Adrenal gland (tissue), 12 donors: Measurements from ENCODE around the gene KRT1. TPM values are rescaled to one million over a fixed set of nuclear protein-coding genes. Genes with fewer than 3 reads are reported as not detected.

Experiments used
- DNase-seq, 7 donors: peaks; one replicate each; pipeline ENCODE4 v3.0.0-alpha.2; 2019 to 2020
- H3K27ac ChIP-seq, 5 donors: fragments of 200-600 bp; sonication (generic) in 4 of 5; 1 replicate in 3 of 5; 2 replicates in 2 of 5; pipeline versions ENCODE4 v1.5.1 to v1.8.0; 2016 to 2020; ENCODE audit warnings: mild to moderate bottlenecking in 1 of 5
- H3K27me3 ChIP-seq: fragments of 200-600 bp; 2 replicates; pipeline ENCODE4 v1.8.0; 2021
- H3K36me3 ChIP-seq, 2 donors: fragments of 200-600 bp; replicated peaks in 1 of 2; 1 replicate in 1 of 2; 2 replicates in 1 of 2; pipeline versions ENCODE4 v1.5.1 to v1.8.0; 2018 to 2022
- H3K4me1 ChIP-seq, 2 donors: fragments of 200-600 bp; replicated peaks in 1 of 2; 1 replicate in 1 of 2; 2 replicates in 1 of 2; pipeline versions ENCODE4 v1.5.1 to v1.8.0; 2018 to 2021
- H3K4me3 ChIP-seq, 4 donors: fragments of 200-600 bp; sonication (generic) in 3 of 4; one replicate each; pipeline ENCODE4 v1.5.1; 2016 to 2018
- H3K9me3 ChIP-seq, 3 donors: fragments of 200-600 bp; sonication (generic) in 1 of 3; replicated peaks in 1 of 3; 1 replicate in 2 of 3; 2 replicates in 1 of 3; pipeline versions ENCODE4 v1.5.1 to v1.8.0; 2016 to 2021
- POLR2A ChIP-seq, 2 donors: fragments of 450-650 bp; IDR thresholded peaks; one replicate each; pipeline ENCODE4 v1.6.1; 2017; ENCODE audit warnings: antibody characterized with exemption in 2 of 2, mild to moderate bottlenecking in 2 of 2, moderate library complexity in 1 of 2
- WGBS, 4 donors: extraction: QIAGEN DNeasy Blood & Tissue Kit in 2 of 4; methylation state at CpG; one replicate each; pipeline versions ENCODE4 v1.1.5 to v1.1.7; 2013 to 2017; 5-methylcytosine and 5-hydroxymethylcytosine counted together
- intact Hi-C, 2 donors: fragments of 100-400 bp; cut with DNase I; formaldehyde crosslinking; loops; one replicate each; pipeline versions ENCODE4 v1.14.1 to v1.15.0; 2022 to 2023
- polyA plus RNA-seq, 3 donors: library from polyadenylated mRNA; stranded (reverse); fragments of 200-250 nt in 2 of 3; fragments of 350-450 nt in 1 of 3; fragmentation: Illumina TruSeq in 1 of 3; extraction: RNeasy Lipid Tissue Mini Kit (QIAGEN cat#74804) in 1 of 3; gene quantifications; one replicate each; pipeline ENCODE4 v1.2.3, GENCODE V29; 2013 to 2014
- total RNA-seq, 9 donors: library from RNA; depleted of rRNA in 4 of 9; stranded (reverse); fragments of >200 nt in 4 of 9; fragments of 120-200 nt in 1 of 9; fragmentation: NEBNext Ultra II Directional in 1 of 9; extraction: Animal tissue kit (Norgen Biotek cat#: 25700) in 1 of 9; gene quantifications; one replicate each; pipeline versions ENCODE4 v1.1.0 to v1.2.4, GENCODE V29; 2013 to 2023
- TF ChIP-seq, protein P1 (sequence below), 6 experiments: fragments of 450-650 bp in 4 of 6; fragments of 200-600 bp in 2 of 6; sonication (generic) in 1 of 6; IDR thresholded peaks; 1 replicate in 5 of 6; 2 replicates in 1 of 6; pipeline versions ENCODE4 v1.5.1 to v1.8.0; 2016 to 2021; ENCODE audit warnings: antibody characterized with exemption in 6 of 6, mild to moderate bottlenecking in 2 of 6, moderate library complexity in 1 of 6
- donor health status: healthy with polysubstance abuse.
- donor health status: Bipolar disorder and iron deficiency.
- donor health status: DM: yes; HTN: yes; CAD: no.
- donor health status: DM: no; HTN: no; CAD: no.
- donor health status: DM: no; HTN: no; CAD: no.
- donor health status: DM: yes; HTN: yes; CAD: no.

The KRT1 gene
- total and polyA plus RNA-seq, 12 donors: 0.08 to 0.67 TPM; not detected in 10

DNA sequence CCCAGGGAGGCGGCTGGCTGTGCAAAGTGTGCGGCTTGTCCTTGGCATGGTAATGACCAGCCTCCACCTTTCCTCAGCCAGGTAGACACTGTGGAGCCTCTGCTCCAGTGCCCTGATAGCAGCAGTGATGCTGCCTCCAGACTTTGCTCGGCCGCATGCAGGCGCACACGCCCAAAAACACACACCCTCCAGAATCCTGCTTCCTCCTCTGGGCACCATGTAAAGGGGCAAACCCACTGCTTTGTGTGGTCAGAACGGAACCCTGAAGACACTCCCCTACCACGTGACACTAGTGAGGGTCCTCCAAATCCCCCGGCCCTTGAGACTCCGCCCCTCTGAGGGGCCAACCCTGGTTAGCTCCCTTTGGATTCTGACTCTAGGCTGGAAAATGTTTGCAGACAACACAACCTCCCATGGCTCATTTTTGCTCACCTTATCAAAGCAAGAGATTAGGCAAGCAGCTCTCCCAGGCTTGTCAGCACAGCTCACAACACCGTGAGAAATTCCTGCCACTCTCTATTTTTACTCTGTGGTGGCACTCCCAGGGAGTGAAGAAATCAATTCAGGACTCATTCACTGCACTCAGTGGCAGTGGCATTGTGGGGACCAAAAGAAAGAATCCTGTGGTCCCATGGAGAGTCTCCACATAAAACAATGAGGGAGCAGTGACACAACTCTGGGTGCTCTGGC is 18.6 kb upstream of the KRT1 start:
- H3K4me3 ChIP-seq: no peak overlapping the region
- 32 to 65% (median 59%) methylated on average over 6 to 11 of the region's 11 CpGs for WGBS, 4 donors
- no peak for DNase-seq
- TF ChIP-seq, protein P1, sequence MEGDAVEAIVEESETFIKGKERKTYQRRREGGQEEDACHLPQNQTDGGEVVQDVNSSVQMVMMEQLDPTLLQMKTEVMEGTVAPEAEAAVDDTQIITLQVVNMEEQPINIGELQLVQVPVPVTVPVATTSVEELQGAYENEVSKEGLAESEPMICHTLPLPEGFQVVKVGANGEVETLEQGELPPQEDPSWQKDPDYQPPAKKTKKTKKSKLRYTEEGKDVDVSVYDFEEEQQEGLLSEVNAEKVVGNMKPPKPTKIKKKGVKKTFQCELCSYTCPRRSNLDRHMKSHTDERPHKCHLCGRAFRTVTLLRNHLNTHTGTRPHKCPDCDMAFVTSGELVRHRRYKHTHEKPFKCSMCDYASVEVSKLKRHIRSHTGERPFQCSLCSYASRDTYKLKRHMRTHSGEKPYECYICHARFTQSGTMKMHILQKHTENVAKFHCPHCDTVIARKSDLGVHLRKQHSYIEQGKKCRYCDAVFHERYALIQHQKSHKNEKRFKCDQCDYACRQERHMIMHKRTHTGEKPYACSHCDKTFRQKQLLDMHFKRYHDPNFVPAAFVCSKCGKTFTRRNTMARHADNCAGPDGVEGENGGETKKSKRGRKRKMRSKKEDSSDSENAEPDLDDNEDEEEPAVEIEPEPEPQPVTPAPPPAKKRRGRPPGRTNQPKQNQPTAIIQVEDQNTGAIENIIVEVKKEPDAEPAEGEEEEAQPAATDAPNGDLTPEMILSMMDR (IDR thresholded peaks at IDR 0.05): no peak
- TF ChIP-seq POLR2A (IDR thresholded peaks at IDR 0.05): no peak
- H3K4me1 ChIP-seq: no peaks in the 10 kb centered on the region
- H3K36me3 ChIP-seq: no peaks in the 10 kb centered on the region
- intact Hi-C loops: no loop called here
- H3K27me3 ChIP-seq: peaks cover 3% of the 10 kb centered on the region
- no peaks in the 10 kb centered on the region for H3K9me3 ChIP-seq
- no peak overlapping the region for H3K27ac ChIP-seq

DNA sequence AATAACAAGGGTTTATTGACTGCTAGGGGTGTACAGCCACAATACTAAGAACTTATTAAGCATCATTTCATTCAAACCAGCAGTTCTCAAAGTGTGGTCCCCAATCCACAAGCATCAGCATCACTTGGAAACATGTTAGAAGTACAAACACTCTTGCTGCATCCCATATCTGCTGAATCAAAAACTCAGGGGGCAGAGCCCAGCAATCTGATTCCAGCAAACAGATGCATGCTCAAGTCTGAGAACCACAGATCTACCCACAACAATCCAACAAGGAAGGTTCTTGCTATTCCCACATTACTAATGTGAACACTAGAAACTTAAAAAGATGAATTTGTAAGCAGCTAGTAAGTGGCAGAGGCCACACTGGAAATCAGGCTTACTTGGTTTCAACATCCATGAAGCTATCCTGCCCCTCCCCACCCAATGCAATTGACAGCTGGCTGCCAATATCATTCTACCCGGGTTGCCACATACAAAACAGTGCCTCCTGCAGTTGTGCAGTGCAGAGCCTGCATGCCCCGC is 16.9 kb upstream of the KRT1 start:
- Histone ChIP-seq H3K9me3 (no peaks in the 10 kb centered on the region), H3K27me3 (peaks cover 3% of the 10 kb centered on the region), H3K4me3 (no peak overlapping the region), H3K36me3 (no peaks in the 10 kb centered on the region), H3K27ac (no peak overlapping the region), H3K4me1 (no peaks in the 10 kb centered on the region)
- WGBS, 4 donors: 33 to 81% (median 58%) methylated on average over 1 to 2 of the region's 2 CpGs
- TF ChIP-seq, protein P1 (IDR thresholded peaks at IDR 0.05): no peak
- no peak for TF ChIP-seq POLR2A (IDR thresholded peaks at IDR 0.05)
- DNase-seq: no peak
- intact Hi-C loops: no loop called here

DNA sequence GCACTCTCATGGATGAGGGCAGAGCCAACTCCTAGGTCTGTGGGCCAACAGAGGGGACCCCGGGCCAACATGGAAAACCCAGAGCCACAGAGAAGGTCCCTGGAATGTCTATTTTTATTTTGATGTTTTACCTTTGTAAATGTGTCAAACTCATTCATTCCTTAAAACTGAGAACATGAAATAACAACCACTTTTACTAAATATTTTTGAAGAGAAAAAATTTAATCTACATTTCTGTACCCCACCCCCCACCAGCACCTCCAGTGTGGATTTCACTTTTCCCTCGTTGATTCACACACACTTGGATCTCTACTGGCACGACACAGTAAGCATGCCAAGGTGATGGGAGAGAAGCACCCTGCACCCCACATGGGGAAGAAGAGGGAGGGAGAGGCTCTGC is 16.4 kb upstream of the KRT1 start:
- no peak for TF ChIP-seq POLR2A (IDR thresholded peaks at IDR 0.05)
- TF ChIP-seq, protein P1 (IDR thresholded peaks at IDR 0.05): no peak
- intact Hi-C loops: no loop called here
- H3K27me3 ChIP-seq: no peaks in the 10 kb centered on the region
- no peaks in the 10 kb centered on the region for H3K36me3 ChIP-seq
- no peaks in the 10 kb centered on the region for H3K4me1 ChIP-seq
- DNase-seq: no peak
- no peak overlapping the region for H3K27ac ChIP-seq
- no peak overlapping the region for H3K4me3 ChIP-seq
- WGBS, 4 donors: 62 to 65% (median 64%) methylated on average over 3 of the region's 3 CpGs
- H3K9me3 ChIP-seq: no peaks in the 10 kb centered on the region

DNA sequence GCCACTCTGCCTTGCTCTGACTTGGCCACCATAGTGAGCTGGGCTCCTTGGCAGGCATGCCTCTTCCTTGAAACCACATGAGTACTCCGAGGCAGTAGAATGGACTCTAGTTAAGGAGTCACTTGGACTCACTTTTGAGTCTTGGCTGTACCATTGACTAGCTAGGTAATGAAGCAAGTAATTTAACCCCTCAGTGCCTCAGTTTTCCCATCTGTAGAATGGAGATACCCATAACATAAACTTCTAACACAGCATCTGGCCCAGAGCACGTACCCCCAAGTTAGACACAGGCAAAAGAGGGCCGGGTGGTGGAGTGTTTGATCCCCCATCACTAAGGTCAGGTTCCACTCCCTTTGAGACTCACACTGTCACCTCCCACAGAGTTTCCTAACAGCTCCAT is 14.8 kb upstream of the KRT1 start:
- H3K4me1 ChIP-seq: peaks cover 0 to 9% of the 10 kb centered on the region in 2 donors
- no peak for DNase-seq
- H3K9me3 ChIP-seq: no peaks in the 10 kb centered on the region
- 69 to 89% (median 75%) methylated on average over 3 of the region's 3 CpGs for WGBS, 4 donors
- intact Hi-C loops: no loop called here
- H3K27ac ChIP-seq: no peak overlapping the region
- TF ChIP-seq POLR2A (IDR thresholded peaks at IDR 0.05): no peak
- TF ChIP-seq, protein P1 (IDR thresholded peaks at IDR 0.05): no peak
- no peak overlapping the region for H3K4me3 ChIP-seq
- no peaks in the 10 kb centered on the region for H3K36me3 ChIP-seq
- peaks cover 14% of the 10 kb centered on the region for H3K27me3 ChIP-seq
